ENCODE data around the gene BATF3. TPM values are rescaled to one million over a fixed set of nuclear protein-coding genes. Genes with fewer than 3 reads are reported as not detected.

BATF3 gene
- total RNA-seq, 2 experiments from 2014 or later = 74.7 to 77.9 TPM

GRCh38 chr1:212696721-212697331, 2.8 kb downstream of the BATF3 start:
- peaks cover 34% of the 10 kb centered on the region for H3K36me3 Mint-ChIP-seq
- peak overlapping the region; percentile 17 for H3K27ac Mint-ChIP-seq
- H3K4me3 Mint-ChIP-seq = no peak overlapping the region
- H3K4me1 Mint-ChIP-seq = peaks cover 32% of the 10 kb centered on the region
- H3K9me3 Mint-ChIP-seq = no peaks in the 10 kb centered on the region
- DNase-seq = no peak
- H3K27me3 Mint-ChIP-seq = peaks cover 3% of the 10 kb centered on the region

- Mint-ChIP-seq H3K27me3 (no peaks in the 10 kb centered on the region), H3K4me3 (no peak overlapping the region), H3K4me1 (peaks cover 15% of the 10 kb centered on the region), H3K27ac (no peak overlapping the region), H3K36me3 (peaks cover 33% of the 10 kb centered on the region), H3K9me3 (no peaks in the 10 kb centered on the region)
- no peak for DNase-seq
Measured at GRCh38 chr1:212692774-212693644, 6.6 kb downstream of the BATF3 start.

- Mint-ChIP-seq H3K4me1 (peaks cover 2% of the 10 kb centered on the region), H3K27ac (no peak overlapping the region), H3K36me3 (peaks cover 33% of the 10 kb centered on the region), H3K9me3 (no peaks in the 10 kb centered on the region), H3K27me3 (no peaks in the 10 kb centered on the region), H3K4me3 (no peak overlapping the region)
- DNase-seq = no peak
Measured at GRCh38 chr1:212691561-212692071, 8.0 kb downstream of the BATF3 start.

- no peaks in the 10 kb centered on the region for H3K4me1 Mint-ChIP-seq
- peaks cover 30% of the 10 kb centered on the region for H3K36me3 Mint-ChIP-seq
Measured at GRCh38 chr1:212690816-212691403, 8.7 kb downstream of the BATF3 start.

GRCh38 chr1:212689758-212690529, 9.7 kb downstream of the BATF3 start:
- DNase-seq = no peak
- Mint-ChIP-seq H3K36me3 (peaks cover 28% of the 10 kb centered on the region), H3K4me1 (no peaks in the 10 kb centered on the region)

More at GRCh38 chr1:212690816-212691403, 8.7 kb downstream of the BATF3 start:
- Mint-ChIP-seq H3K27me3 (no peaks in the 10 kb centered on the region), H3K9me3 (no peaks in the 10 kb centered on the region), H3K27ac (no peak overlapping the region), H3K4me3 (no peak overlapping the region)
- DNase-seq = no peak

GRCh38 chr1:212689196-212689725, 10.4 kb downstream of the BATF3 start:
- H3K27ac Mint-ChIP-seq = no peak overlapping the region
- no peaks in the 10 kb centered on the region for H3K9me3 Mint-ChIP-seq
- peaks cover under 1% of the 10 kb centered on the region for H3K4me1 Mint-ChIP-seq
- no peak overlapping the region for H3K4me3 Mint-ChIP-seq
- H3K36me3 Mint-ChIP-seq = peaks cover 29% of the 10 kb centered on the region
- H3K27me3 Mint-ChIP-seq = no peaks in the 10 kb centered on the region
- no peak for DNase-seq

More at GRCh38 chr1:212689758-212690529, 9.7 kb downstream of the BATF3 start:
- Mint-ChIP-seq H3K9me3 (no peaks in the 10 kb centered on the region), H3K4me3 (no peak overlapping the region), H3K27ac (no peak overlapping the region), H3K27me3 (no peaks in the 10 kb centered on the region)

GRCh38 chr1:212688341-212689047, 11.1 kb downstream of the BATF3 start:
- Mint-ChIP-seq H3K27ac (no peak overlapping the region), H3K9me3 (no peaks in the 10 kb centered on the region), H3K4me3 (no peak overlapping the region), H3K4me1 (peaks cover 8% of the 10 kb centered on the region), H3K27me3 (no peaks in the 10 kb centered on the region), H3K36me3 (peaks cover 34% of the 10 kb centered on the region)
- DNase-seq = no peak

- no peaks in the 10 kb centered on the region for H3K9me3 Mint-ChIP-seq
- no peak for DNase-seq
- H3K4me1 Mint-ChIP-seq = peaks cover 15% of the 10 kb centered on the region
- H3K4me3 Mint-ChIP-seq = no peak overlapping the region
- H3K27ac Mint-ChIP-seq = peak overlapping the region; percentile 47
- peaks cover 31% of the 10 kb centered on the region for H3K36me3 Mint-ChIP-seq
- H3K27me3 Mint-ChIP-seq = no peaks in the 10 kb centered on the region
Measured at GRCh38 chr1:212687811-212688210, 11.8 kb downstream of the BATF3 start.

GRCh38 chr1:212686591-212686990, 13.0 kb downstream of the BATF3 start:
- Mint-ChIP-seq H3K36me3 (peaks cover 29% of the 10 kb centered on the region), H3K4me1 (peaks cover 23% of the 10 kb centered on the region), H3K27ac (no peak overlapping the region)

GRCh38 chr1:212686069-212686468, 13.6 kb downstream of the BATF3 start:
- H3K4me1 Mint-ChIP-seq = peaks cover 25% of the 10 kb centered on the region

More at GRCh38 chr1:212686591-212686990, 13.0 kb downstream of the BATF3 start:
- no peaks in the 10 kb centered on the region for H3K27me3 Mint-ChIP-seq
- H3K9me3 Mint-ChIP-seq = no peaks in the 10 kb centered on the region
- no peak overlapping the region for H3K4me3 Mint-ChIP-seq
- no peak for DNase-seq

GRCh38 chr1:212685429-212685828, 14.2 kb downstream of the BATF3 start:
- Mint-ChIP-seq H3K4me3 (no peak overlapping the region), H3K27me3 (no peaks in the 10 kb centered on the region), H3K4me1 (peaks cover 28% of the 10 kb centered on the region), H3K27ac (peak overlapping the region; percentile 26), H3K9me3 (no peaks in the 10 kb centered on the region), H3K36me3 (peaks cover 29% of the 10 kb centered on the region)
- no peak for DNase-seq

More at GRCh38 chr1:212686069-212686468, 13.6 kb downstream of the BATF3 start:
- no peak for DNase-seq
- Mint-ChIP-seq H3K27ac (no peak overlapping the region), H3K27me3 (no peaks in the 10 kb centered on the region), H3K9me3 (no peaks in the 10 kb centered on the region), H3K36me3 (peaks cover 29% of the 10 kb centered on the region), H3K4me3 (no peak overlapping the region)

GRCh38 chr1:212684521-212685090, 15.0 kb downstream of the BATF3 start:
- DNase-seq = no peak
- H3K4me3 Mint-ChIP-seq = no peak overlapping the region
- H3K27me3 Mint-ChIP-seq = no peaks in the 10 kb centered on the region
- H3K27ac Mint-ChIP-seq = peak overlapping the region; percentile 93
- H3K36me3 Mint-ChIP-seq = peaks cover 29% of the 10 kb centered on the region
- H3K4me1 Mint-ChIP-seq = peaks cover 31% of the 10 kb centered on the region
- no peaks in the 10 kb centered on the region for H3K9me3 Mint-ChIP-seq

GRCh38 chr1:212684076-212684475, 15.6 kb downstream of the BATF3 start:
- peak overlapping the region; percentile 93 for H3K27ac Mint-ChIP-seq
- peaks cover 35% of the 10 kb centered on the region for H3K4me1 Mint-ChIP-seq
- H3K9me3 Mint-ChIP-seq = no peaks in the 10 kb centered on the region
- DNase-seq = no peak
- H3K36me3 Mint-ChIP-seq = peaks cover 29% of the 10 kb centered on the region
- H3K4me3 Mint-ChIP-seq = peak overlapping the region; percentile 61
- no peaks in the 10 kb centered on the region for H3K27me3 Mint-ChIP-seq
